SK-N-SH treated with all-trans-retinoic acid at 6 μM for 48 hours (cell line): ENCODE measurements around the gene MAGED1.

Experiments used
- CREB5 ChIP-seq: fragments of 250-450 bp; sonication (Bioruptor Pico); IDR thresholded peaks from 2 replicates; pipeline ENCODE4 v1.5.1; 2020; ENCODE audit warnings: low read depth, mild to moderate bottlenecking, moderate library complexity
- ISL1 ChIP-seq: fragments of 250-450 bp; sonication (Bioruptor Pico); IDR thresholded peaks from 2 replicates; pipeline ENCODE4 v2.1.2; 2022; ENCODE audit warnings: mild to moderate bottlenecking, moderate library complexity
- PATZ1 ChIP-seq: fragments of 250-450 bp; sonication (Bioruptor Pico); IDR thresholded peaks from 2 replicates; pipeline ENCODE4 v1.8.0; 2020; ENCODE audit warnings: mild to moderate bottlenecking, moderate library complexity, borderline replicate concordance
- RARB ChIP-seq: fragments of 250-450 bp; sonication (Bioruptor Pico); IDR thresholded peaks from 2 replicates; pipeline ENCODE4 v1.8.0; 2021; ENCODE audit warnings: mild to moderate bottlenecking, moderate library complexity
- SNAI2 ChIP-seq: fragments of 250-450 bp; sonication (Bioruptor Pico); IDR thresholded peaks from 2 replicates; pipeline ENCODE4 v1.5.0; 2020; ENCODE audit warnings: mild to moderate bottlenecking, moderate library complexity
- TOX ChIP-seq: fragments of 250-450 bp; sonication (Bioruptor Pico); IDR thresholded peaks from 2 replicates; pipeline ENCODE4 v1.8.0; 2021; ENCODE audit warnings: mild to moderate bottlenecking, moderate library complexity, borderline replicate concordance
- ZFP3 ChIP-seq: fragments of 250-450 bp; sonication (Bioruptor Pico); IDR thresholded peaks from 2 replicates; pipeline ENCODE4 v1.5.0; 2020; ENCODE audit warnings: mild to moderate bottlenecking, moderate library complexity
- ZNF8 ChIP-seq: fragments of 450-650 bp; formaldehyde crosslinking; IDR thresholded peaks from 2 replicates; pipeline ENCODE4 v1.5.0; 2020; ENCODE audit warnings: mild to moderate bottlenecking, moderate library complexity

- TF ChIP-seq TOX (CRISPR knock-in tag) (no peak), ISL1 (no peak), CREB5 (CRISPR knock-in tag) (no peak), ZFP3 (no peak), RARB (no peak), SNAI2 (no peak), ZNF8 (CRISPR knock-in tag) (no peak), PATZ1 (CRISPR knock-in tag) (no peak)
These were observed 24.2 kb downstream of the MAGED1 start for GRCh38 chrX:51917604-51918003.
